ENCODE results near the gene FGF2.

DNA sequence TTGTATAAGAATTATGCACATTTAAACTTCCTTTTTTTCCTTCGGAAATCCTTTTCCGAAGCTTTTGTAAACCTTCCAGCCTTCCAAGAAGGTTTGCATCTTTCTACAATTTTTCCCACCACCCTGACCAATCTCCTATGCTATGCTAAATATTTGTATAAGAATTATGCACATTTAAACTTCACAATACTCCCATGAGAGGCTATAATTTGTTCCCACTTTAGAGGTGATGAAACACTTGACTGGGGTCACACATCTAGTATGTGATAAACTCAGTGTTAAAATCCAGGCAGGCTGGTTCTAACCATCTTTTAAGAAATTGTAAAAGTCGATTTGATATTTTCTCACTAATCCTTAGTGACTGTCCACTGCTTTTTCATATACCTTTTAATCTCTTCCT is 73.7 kb downstream of the FGF2 start:
- TF ChIP-seq, protein P1, sequence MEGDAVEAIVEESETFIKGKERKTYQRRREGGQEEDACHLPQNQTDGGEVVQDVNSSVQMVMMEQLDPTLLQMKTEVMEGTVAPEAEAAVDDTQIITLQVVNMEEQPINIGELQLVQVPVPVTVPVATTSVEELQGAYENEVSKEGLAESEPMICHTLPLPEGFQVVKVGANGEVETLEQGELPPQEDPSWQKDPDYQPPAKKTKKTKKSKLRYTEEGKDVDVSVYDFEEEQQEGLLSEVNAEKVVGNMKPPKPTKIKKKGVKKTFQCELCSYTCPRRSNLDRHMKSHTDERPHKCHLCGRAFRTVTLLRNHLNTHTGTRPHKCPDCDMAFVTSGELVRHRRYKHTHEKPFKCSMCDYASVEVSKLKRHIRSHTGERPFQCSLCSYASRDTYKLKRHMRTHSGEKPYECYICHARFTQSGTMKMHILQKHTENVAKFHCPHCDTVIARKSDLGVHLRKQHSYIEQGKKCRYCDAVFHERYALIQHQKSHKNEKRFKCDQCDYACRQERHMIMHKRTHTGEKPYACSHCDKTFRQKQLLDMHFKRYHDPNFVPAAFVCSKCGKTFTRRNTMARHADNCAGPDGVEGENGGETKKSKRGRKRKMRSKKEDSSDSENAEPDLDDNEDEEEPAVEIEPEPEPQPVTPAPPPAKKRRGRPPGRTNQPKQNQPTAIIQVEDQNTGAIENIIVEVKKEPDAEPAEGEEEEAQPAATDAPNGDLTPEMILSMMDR (IDR thresholded peaks at IDR 0.05; ENCODE audit: insufficient read depth, low read length), result no peak
- no peak for TF ChIP-seq POLR2AphosphoS5 (IDR thresholded peaks at IDR 0.05; ENCODE audit: low read depth)
- TF ChIP-seq, protein P2, sequence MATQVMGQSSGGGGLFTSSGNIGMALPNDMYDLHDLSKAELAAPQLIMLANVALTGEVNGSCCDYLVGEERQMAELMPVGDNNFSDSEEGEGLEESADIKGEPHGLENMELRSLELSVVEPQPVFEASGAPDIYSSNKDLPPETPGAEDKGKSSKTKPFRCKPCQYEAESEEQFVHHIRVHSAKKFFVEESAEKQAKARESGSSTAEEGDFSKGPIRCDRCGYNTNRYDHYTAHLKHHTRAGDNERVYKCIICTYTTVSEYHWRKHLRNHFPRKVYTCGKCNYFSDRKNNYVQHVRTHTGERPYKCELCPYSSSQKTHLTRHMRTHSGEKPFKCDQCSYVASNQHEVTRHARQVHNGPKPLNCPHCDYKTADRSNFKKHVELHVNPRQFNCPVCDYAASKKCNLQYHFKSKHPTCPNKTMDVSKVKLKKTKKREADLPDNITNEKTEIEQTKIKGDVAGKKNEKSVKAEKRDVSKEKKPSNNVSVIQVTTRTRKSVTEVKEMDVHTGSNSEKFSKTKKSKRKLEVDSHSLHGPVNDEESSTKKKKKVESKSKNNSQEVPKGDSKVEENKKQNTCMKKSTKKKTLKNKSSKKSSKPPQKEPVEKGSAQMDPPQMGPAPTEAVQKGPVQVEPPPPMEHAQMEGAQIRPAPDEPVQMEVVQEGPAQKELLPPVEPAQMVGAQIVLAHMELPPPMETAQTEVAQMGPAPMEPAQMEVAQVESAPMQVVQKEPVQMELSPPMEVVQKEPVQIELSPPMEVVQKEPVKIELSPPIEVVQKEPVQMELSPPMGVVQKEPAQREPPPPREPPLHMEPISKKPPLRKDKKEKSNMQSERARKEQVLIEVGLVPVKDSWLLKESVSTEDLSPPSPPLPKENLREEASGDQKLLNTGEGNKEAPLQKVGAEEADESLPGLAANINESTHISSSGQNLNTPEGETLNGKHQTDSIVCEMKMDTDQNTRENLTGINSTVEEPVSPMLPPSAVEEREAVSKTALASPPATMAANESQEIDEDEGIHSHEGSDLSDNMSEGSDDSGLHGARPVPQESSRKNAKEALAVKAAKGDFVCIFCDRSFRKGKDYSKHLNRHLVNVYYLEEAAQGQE (IDR thresholded peaks at IDR 0.05; ENCODE audit: insufficient replicate concordance, low read depth), result no peak
- TF ChIP-seq GABPA (IDR thresholded peaks at IDR 0.05; ENCODE audit: low read depth), result no peak

Measured in HL-60 (cell line).